Activated CD8-positive, alpha-beta memory T cell treated with anti-CD3 and anti-CD28 coated beads for 36 hours (primary cell): Measurements from ENCODE around the gene MPV17. TPM values are rescaled to one million over a fixed set of nuclear protein-coding genes. Genes with fewer than 3 reads are reported as not detected.
"Not testable (repeated sequence)": the region's sequence is repeated elsewhere in the genome, so short reads cannot be mapped to it uniquely, and the experiment has no call there.

ENCODE experiments used
- CTCF ChIA-PET: fragments of 350-600 bp; sonication (Branson Sonifier 250); formaldehyde crosslinking; loops from one replicate; lab custom pipeline; 2021; ENCODE audit warnings: antibody characterized with exemption; lab: Charles Lee
- POLR2A ChIA-PET: fragments of 350-600 bp; sonication (Branson Sonifier 250); formaldehyde crosslinking; loops from one replicate; lab custom pipeline; 2021; ENCODE audit warnings: antibody characterized with exemption; lab: Charles Lee
- total RNA-seq, 2 experiments: library from RNA; stranded (reverse); gene quantifications; one replicate each; pipeline ENCODE4 v1.2.3, GENCODE V29; 2021

The MPV17 gene
- total RNA-seq, 2 experiments from 2014 or later: 89.3 to 92.8 TPM

DNA sequence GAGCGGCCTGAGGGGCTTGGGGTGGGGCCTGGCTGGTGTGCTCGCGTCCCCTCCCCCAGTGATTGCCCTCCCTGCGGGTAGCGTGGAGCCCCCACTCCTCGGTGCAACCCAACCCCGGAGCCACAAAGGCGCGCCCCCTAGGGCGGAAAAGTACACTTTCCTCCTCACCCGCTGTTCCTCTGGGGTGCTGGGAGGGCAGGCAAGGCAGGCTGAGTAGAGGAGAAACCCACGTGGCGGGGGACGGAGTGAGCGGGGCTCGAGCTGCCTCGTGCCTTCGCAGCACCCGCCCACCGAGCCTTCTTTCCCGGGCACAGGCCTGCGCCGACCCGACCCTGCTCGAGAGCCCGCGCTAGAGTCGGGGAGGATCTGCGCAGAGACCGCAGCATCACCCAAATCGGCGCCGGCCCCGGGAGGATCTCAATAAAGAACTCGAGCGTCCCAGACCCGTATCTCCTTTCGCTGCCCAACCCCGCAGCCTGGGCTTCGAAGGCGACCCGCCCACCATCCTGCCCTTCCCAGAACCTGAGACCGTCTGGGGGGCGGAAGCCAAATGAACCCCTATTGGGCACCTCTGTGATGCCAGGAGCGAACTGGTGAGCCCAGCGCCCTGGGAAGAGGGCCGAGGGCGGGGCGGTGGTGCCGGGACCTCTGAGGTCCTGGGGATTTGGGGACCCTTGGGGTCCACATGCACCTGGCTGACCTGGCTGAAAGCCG lies 16.2 kb downstream of the MPV17 start:
- CTCF ChIA-PET: no interaction called here
- POLR2A ChIA-PET: no interaction called here

DNA sequence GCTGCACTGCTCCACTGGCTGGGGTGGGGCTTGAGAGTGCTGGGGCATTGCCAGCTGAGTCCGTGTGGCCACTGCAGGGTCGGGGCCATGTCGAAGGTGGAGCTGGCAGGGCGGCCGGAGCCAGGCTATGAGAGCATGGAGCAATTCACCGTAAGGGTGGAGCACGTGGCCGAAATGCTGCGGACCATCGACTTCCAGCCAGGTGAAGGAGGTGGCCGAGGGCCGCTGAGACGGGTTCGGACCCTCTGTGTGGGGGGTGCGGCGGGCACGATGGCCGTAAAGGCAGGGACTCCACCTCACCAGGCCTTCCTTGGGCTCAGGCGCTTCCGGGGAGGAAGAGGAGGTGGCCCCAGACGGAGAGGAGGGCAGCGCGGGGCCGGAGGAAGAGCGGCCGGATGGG lies 16.8 kb downstream of the MPV17 start:
- ChIA-PET POLR2A (no interaction called here), CTCF (interaction anchor here (0.6 to 0.7 kb wide), 2 partner anchors 26 to 165 kb away, joined by 3 read pairs; no protein-coding TSS in a partner anchor)

DNA sequence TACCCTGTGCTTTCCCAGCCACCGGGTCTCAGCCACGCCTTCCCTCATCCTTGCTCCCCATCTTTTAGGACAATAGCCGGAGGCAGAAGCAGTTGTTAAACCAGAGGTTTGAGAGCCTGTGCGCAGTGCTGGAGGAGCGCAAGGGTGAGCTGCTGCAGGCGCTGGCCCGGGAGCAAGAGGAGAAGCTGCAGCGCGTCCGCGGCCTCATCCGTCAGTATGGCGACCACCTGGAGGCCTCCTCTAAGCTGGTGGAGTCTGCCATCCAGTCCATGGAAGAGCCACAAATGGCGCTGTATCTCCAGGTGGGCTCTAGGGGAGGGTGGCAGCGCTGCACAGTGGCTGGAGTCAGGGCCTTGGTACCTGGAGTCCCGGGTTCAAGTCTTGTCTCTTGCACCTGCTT lies 17.4 kb downstream of the MPV17 start:
- ChIA-PET POLR2A (no interaction called here), CTCF (interaction anchor here (0.6 to 3.5 kb wide), 3 partner anchors 26 to 165 kb away, joined by 3 to 28 read pairs (median 3); no protein-coding TSS in a partner anchor)

DNA sequence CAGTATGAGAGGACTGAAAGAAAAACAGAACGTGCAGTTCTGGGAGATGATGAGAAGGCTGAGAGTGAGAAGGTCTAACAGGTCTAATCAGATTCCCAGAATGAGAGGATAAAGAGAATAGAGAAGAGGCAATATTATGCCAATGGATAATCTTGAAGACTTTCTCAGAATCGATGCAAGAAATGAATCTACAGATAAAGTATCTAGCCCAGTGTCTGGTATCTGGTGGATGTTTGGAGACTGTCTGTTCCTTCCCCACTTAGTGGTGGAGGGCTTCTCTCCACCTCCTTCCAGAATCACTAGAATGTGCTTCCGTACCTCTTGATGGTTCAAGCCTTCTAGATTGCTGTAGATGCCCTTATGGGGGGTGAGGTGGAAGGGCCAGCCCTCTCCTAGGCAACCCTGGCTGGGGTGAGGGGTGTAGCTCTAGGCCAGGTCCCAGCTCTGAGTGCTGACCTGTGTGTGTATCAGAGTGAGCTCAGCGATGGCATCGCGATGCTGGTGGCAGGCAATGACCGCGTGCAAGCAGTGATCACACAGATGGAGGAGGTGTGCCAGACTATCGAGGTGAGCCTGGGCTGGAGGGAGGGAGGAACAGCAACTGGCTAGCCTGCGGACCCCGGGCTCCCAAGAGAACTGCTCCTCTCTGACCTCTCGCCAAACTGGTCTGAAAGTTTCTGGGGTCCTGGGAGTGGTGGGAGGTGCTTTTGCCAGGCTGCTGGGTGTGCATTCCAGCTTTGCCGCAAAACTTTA lies 18.2 kb downstream of the MPV17 start:
- POLR2A ChIA-PET: no interaction called here
- CTCF ChIA-PET: interaction anchor here (0.7 to 3.5 kb wide), 3 partner anchors 53 to 255 kb away, joined by 3 to 28 read pairs (median 3); no protein-coding TSS in a partner anchor

DNA sequence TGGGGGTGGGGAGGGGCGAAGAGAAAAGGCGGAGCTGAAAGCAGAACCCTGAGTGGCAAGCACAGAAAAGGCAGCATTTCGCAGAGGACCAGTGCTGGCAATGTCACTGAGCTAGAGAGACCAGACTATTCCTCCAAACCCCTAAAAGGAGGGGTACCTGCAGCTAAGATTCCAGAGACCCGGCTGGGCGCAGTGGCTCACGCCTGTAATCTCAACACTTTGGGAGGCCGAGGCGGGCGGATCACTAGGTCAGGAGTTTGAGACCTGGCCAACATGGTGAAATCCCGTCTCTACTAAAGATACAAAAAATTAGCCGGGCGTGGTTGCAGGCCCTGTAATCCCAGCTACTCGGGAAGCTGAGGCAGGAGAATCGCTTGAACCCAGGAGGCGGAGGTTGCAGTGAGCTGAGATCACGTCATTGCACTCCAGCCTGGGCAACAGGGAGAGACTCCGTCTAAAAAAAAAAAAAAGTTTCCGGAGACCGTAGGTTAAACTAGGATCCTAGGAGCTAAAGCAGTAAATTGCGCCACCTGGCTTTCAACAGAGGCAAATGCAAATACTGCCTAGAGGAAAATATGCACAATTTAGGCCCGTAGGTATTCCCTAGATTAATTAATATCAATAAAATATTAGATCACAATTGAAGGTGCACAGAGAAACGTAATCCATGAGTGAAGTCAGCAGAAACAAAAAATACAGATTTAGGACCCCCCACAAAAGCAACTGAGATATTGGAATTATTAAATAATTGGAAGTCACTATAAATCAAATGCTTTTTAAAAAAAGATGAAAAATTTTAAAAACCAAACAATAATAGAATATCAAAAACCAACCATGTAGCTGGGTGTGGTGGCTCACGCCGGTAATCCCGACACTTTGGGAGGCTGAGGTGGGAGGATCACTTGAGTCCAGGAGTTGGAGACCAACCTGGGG lies 19.5 kb downstream of the MPV17 start:
- ChIA-PET CTCF (interaction anchor here (0.6 to 3.5 kb wide), 26 partner anchors 9 to 942 kb away, joined by 3 to 28 read pairs (median 4); partner anchors contain the start of gene TCF23), POLR2A (interaction anchor here (0.5 to 0.6 kb wide), 3 partner anchors 17 to 333 kb away, joined by 3 to 6 read pairs (median 6); partner anchors contain the start of gene MAPRE3)

DNA sequence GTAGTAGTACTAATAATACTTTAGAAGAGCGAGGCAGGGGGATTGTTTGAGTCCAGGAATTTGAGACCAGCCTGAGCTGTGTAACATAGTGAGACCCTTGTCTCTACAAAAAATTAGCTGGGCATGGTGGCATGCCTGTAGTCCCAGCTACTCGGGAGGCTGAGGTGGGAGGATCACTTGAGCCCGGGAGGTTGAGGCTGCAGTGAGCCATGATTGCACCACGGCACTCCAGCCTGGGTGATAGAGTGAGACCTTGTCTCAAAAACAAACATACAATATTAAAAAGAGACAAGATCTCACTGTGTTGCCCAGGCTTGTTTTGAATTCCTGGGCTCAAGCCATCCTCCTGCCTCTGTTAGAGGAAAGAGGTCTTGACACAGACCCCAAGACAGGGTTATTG lies 22.3 kb downstream of the MPV17 start:
- POLR2A ChIA-PET, CTCF ChIA-PET: not testable (repeated sequence)

DNA sequence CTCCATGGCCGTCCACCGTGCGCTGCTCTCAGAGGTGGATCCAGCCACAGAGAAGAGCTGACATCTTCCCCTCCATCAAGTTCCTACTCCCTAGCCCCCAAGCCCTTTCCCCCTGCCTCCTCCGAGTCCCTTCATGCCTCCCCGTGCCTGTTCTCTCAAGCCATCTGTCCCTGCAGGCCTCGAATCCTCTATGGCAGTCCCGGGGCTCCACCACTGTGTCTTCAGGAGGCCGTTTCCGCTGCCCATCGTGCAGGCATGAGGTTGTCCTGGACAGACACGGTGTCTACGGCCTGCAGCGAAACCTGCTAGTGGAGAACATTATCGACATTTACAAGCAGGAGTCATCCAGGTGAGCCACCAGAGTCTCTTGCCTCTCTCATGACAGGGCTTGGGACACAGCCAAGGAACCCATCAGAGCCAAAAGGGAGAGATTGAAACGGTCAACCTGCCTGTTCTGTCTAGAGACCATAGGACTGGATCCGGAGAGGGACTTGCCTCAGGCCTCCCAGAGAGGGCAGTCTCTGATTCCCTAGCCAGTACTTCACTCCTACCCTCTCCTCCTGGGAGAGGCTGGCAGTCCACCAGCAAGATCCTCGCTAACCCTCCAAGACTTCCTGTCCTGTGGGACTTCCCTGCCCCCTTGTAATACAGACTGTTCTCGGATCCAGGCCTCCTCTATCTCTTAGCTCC lies 24.4 kb downstream of the MPV17 start:
- ChIA-PET POLR2A (no interaction called here), CTCF (no interaction called here)

DNA sequence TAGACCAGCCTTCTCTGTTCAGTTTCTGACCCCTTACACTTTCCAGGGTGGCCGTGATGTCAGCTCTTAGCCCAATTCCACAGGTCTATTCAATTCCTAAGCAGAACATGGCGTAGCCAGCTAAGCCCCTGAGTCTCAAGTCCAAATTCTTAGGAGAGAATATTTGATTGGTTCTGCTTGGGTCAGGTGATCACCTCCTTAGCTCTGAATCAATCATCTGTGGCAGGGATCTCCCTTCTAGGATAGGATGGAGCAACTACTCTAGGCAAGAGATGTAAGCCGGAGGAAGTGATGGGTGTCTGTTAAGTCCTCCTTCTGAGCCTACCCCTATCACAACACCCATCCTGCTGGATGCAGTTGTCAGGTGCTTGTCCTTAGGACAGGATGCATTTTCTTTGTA lies 25.7 kb downstream of the MPV17 start:
- POLR2A ChIA-PET: no interaction called here
- CTCF ChIA-PET: no interaction called here

DNA sequence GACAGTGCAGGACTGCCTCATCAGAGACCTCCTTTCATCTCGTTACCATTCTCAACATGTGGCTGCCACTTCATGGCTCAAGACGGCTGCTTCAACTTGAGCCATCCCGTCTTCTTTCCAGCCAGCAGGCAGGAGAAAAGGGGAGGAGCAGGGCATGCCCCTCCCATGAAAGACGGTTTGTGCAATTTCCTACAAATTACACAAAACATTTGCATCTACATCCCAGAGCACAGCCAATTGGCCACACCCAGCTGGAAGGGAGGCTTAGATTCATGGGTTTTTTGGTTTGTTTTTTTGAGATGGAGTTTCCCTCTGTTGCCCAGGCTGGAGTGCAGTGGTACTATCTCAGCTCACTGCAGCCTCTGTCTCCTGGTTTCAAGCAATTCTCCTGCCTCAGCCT lies 26.4 kb downstream of the MPV17 start:
- ChIA-PET CTCF (no interaction called here), POLR2A (no interaction called here)

DNA sequence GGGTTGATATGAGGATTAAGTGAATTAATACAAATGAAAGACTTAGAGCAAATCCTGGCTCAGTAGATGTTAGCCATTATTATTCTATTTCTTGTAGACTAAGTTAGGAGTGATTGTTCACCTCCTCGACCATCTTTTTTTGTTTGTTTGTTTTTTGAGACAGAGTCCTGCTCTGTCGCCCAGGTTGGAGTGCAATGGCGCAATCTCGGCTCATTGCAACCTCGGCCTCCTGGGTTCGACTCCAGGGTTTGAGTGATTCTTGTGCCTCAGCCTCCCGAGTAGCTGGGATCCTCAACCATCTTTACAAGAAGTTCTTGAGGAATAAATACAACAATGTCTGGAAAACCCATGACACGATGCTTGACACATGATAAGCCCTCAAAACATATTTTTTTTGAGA lies 28.0 kb downstream of the MPV17 start:
- POLR2A ChIA-PET: no interaction called here
- CTCF ChIA-PET: no interaction called here

DNA sequence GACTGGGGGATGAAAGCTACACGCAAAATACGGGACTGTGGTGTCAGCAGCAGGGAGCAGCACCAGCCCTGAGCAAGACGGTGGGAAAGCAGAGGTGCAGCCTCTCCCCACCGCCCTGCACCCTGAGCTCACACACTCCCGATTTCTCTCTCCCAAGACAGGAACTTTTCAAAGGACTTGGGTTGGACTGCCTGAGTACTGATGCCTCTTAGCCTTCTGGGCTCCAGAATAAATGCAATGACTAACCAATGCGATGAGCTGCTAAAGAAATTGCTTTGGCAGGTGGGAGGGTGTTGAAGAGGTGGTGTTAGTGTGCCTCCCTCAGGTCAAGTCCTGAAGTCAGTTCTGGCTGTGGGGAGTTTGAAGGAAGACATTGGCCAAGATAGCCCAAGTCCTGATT lies 31.0 kb downstream of the MPV17 start:
- ChIA-PET POLR2A (no interaction called here), CTCF (interaction anchor here (1.4 to 2.5 kb wide), 2 partner anchors 11 to 12 kb away, joined by 4 to 12 read pairs; no protein-coding TSS in a partner anchor)

DNA sequence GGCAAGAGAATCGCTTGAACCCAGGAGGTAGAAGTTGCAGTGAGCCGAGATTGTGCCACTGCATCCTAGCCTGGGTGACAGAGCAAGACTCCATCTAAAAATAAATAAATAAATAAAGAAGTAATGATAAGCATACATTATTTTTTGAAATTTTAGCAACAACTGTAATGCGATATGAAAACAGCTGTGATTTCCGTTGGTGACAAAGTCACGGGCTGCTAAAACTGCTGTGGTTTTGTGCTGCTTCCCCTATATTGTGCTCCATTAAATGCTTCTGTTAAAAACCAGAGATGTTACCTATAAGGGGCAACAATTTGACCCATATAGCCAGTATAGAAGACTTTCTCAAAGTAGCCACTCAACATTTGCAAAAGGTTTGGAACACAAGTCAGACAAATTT lies 32.3 kb downstream of the MPV17 start:
- ChIA-PET POLR2A (no interaction called here), CTCF (interaction anchor here (1.5 kb wide), 1 partner anchor 13 kb away, joined by 4 read pairs; no protein-coding TSS in a partner anchor)

DNA sequence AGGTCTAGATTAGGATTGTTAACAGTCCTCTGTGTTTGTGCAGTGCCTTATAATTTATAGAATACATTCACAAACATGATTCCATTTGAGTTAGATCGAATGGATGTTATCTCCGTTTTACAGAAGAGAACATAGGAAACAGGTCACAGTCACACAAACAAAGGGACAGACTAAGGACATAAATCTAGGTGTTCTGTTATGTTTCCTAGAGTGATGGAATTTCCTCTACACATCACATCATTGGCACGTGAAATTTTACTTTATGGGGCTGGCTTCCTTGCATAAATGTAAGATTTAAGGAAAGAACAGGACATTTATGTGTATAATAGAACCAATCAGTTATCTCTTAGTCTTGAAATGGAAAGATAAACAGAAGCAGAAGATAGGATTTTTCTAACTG lies 34.3 kb downstream of the MPV17 start:
- ChIA-PET CTCF (interaction anchor here (1.6 kb wide), 1 partner anchor 81 kb away, joined by 4 read pairs; the partner anchor contains the start of gene EIF2B4), POLR2A (no interaction called here)

DNA sequence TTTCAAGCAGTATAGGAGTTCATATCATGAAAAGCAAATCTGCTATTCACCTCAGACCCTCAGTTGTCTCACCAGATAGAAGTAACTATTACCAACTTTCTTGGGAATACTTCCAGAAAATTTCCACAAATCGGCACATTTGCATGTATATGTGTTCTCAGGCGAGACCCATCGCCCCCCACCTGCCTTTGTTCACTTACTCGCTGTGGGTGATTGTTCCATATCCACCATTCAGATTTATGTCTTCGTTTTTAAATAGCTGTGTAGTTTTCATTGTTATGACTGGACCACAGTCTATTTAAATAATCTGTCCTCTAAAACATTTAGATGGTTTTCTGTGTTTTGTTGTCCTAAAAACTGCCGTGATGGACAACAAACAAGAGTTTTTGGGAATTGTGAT lies 37.4 kb downstream of the MPV17 start:
- POLR2A ChIA-PET: interaction anchor here (0.6 kb wide), 1 partner anchor 170 kb away, joined by 3 read pairs; no protein-coding TSS in a partner anchor
- CTCF ChIA-PET: no interaction called here

DNA sequence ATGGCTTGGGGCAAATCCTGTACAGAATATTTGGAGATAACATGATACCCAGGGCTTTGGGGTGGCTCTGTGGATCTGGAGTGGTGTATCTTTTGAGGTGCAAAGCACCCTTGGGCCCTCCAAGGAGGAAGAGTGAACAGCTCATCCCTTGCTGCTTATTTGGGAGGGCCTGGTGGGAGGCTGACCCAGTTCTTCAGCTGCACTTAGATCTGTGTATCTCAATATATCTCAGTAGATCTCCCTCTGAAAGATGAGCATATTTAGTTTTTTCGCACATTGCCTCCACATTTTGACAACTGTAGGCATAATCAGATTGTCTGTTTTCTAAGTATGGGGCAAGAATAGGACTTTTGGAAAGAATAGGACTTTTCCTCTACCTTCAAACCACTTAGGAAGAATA lies 37.9 kb downstream of the MPV17 start:
- ChIA-PET CTCF (interaction anchor here (0.8 to 1.2 kb wide), 2 partner anchors 20 to 323 kb away, joined by 3 read pairs; no protein-coding TSS in a partner anchor), POLR2A (no interaction called here)

DNA sequence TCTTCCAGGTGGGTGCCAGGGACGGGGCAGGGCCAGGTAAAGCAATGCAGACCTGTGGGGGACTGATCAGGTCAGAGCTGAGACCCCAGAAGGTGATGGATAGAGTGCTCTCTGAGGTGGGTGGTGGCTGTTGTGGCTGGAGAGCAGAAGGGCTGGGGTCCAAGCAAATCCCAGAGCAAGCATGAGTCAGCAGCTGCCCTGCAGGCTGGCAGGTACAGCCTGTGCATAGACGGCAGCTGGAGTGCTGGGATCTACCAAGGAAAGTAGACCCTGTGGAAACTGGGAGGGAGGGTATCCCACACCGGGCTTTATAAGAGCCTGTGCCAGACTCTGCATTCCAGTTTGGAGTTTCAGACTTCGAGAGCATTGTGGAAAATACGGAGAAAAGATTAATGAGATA lies 40.0 kb downstream of the MPV17 start:
- CTCF ChIA-PET: interaction anchor here (0.7 to 5.2 kb wide), 6 partner anchors 17 to 184 kb away, joined by 3 to 38 read pairs (median 5); partner anchors contain the start of gene SLC30A3
- POLR2A ChIA-PET: no interaction called here

DNA sequence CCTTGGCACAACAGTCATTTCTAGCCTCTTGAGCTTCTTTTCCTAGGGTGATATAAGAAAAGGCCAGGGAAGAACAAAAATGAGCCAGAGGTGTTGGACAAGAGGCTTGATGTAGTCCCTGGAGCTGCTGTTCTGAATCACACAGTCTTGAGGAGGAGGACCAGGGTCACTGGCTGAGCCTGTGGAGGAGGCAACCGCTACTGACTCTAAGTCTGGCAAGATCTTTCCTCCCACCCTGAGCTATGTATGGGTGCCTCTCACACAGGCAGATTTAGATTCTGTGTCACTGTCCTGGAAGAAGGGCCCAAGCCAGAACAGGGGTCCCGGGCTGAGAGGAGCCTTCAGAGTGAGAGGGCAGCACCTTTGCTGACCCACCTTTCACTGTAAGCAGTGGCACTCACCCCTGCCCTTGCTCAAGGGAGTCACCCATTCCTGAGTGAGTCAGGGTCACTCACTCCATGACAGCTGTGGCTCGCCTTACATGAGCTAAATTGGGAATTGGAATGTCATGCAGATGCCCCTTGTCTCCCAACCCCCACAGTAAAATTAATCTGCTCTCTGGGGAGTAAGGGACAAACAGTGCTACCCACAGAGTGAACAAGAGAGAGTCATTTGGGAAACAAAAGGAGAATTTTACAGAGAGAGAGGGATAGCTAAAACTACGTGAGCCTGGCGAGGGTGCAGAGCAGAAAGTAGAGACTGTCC lies 40.9 kb downstream of the MPV17 start, which contains the start of gene TRIM54:
Gene TRIM54, plus strand, starts transcription at position 575 of the 705 bp plus-strand sequence. CDS start 303 bp downstream, outside the sequence.
- CTCF ChIA-PET: interaction anchor here (1.3 to 5.2 kb wide), 6 partner anchors 17 to 320 kb away, joined by 3 to 38 read pairs (median 6); partner anchors contain the start of gene SLC30A3
- POLR2A ChIA-PET: no interaction called here
